PC-9 (cell line): ENCODE results near the gene IARS2. TPM values are rescaled to one million over a fixed set of nuclear protein-coding genes. Genes with fewer than 3 reads are reported as not detected.
"Not testable (repeated sequence)": the region's sequence is repeated elsewhere in the genome, so short reads cannot be mapped to it uniquely, and the experiment has no call there.

Experiments
- BruUV-seq: library from RNA; stranded (reverse); fragments of 400-500 nt; replicated peaks from 2 replicates; lab custom pipeline; 2021; lab: Mats Ljungman, UMichigan
- CTCF ChIA-PET: fragments of 300-600 bp; sonication (Branson Sonifier 250); formaldehyde crosslinking; loops from one replicate; lab custom pipeline; 2022; ENCODE audit warnings: antibody characterized with exemption; lab: Charles Lee
- POLR2A ChIA-PET: fragments of 300-600 bp; sonication (Branson Sonifier 250); formaldehyde crosslinking; loops from one replicate; lab custom pipeline; 2022; ENCODE audit warnings: antibody characterized with exemption; ENCODE audit not compliant: unreplicated experiment; lab: Charles Lee
- DNase-seq, 2 experiments: peaks; one replicate each; pipeline versions ENCODE4 v3.0.0 to v3.0.0-alpha.2; 2015 to 2022; ENCODE audit warnings: mixed read lengths in 1 of 2
- H2AFZ ChIP-seq: fragments of 200-600 bp; sonication (generic); 2 replicates; pipeline ENCODE4 v1.8.1; 2017; ENCODE audit warnings: antibody characterized with exemption
- H3F3A ChIP-seq: fragments of 200-600 bp; sonication (generic); 2 replicates; pipeline ENCODE4 v1.8.1; 2017; ENCODE audit warnings: antibody characterized with exemption, mild to moderate bottlenecking, low read depth; ENCODE audit not compliant: insufficient read depth
- H3K27ac ChIP-seq: fragments of 200-600 bp; sonication (generic); 2 replicates; pipeline ENCODE4 v1.6.1; 2016; ENCODE audit warnings: mixed run types
- H3K27me3 ChIP-seq: fragments of 200-600 bp; sonication (generic); 2 replicates; pipeline ENCODE4 v1.6.1; 2016; ENCODE audit warnings: low read depth, mixed run types; ENCODE audit not compliant: insufficient read depth
- H3K36me3 ChIP-seq: fragments of 200-600 bp; sonication (generic); 2 replicates; pipeline ENCODE4 v1.6.1; 2016; ENCODE audit warnings: low read depth, mixed run types
- H3K4me1 ChIP-seq: fragments of 200-600 bp; sonication (generic); replicated peaks from 2 replicates; pipeline ENCODE4 v1.6.1; 2016; ENCODE audit warnings: mixed run types; ENCODE audit not compliant: insufficient read depth
- H3K4me2 ChIP-seq: fragments of 200-600 bp; sonication (generic); 2 replicates; pipeline ENCODE4 v1.6.1; 2017; ENCODE audit warnings: mixed run types
- H3K4me3 ChIP-seq: fragments of 200-600 bp; sonication (generic); 2 replicates; pipeline ENCODE4 v1.6.1; 2016; ENCODE audit warnings: mixed run types
- H3K79me2 ChIP-seq: fragments of 200-600 bp; sonication (generic); 2 replicates; pipeline ENCODE4 v1.6.1; 2017; ENCODE audit warnings: low read depth, mixed run types
- H3K9me2 ChIP-seq: fragments of 200-600 bp; sonication (generic); 2 replicates; pipeline ENCODE4 v1.8.1; 2017; ENCODE audit warnings: mild to moderate bottlenecking; ENCODE audit not compliant: insufficient read depth
- H3K9me3 ChIP-seq: fragments of 200-600 bp; sonication (generic); 2 replicates; pipeline ENCODE4 v1.8.1; 2016; ENCODE audit warnings: low read depth; ENCODE audit not compliant: insufficient read depth
- H4K20me1 ChIP-seq: fragments of 200-600 bp; sonication (generic); 2 replicates; pipeline ENCODE4 v1.8.1; 2017; ENCODE audit not compliant: insufficient read depth
- CTCF ChIP-seq: fragments of 200-600 bp; sonication (generic); conservative IDR thresholded peaks from 2 replicates; pipeline ENCODE4 v1.6.1; 2017; ENCODE audit warnings: mixed run types, antibody characterized with exemption, mild to moderate bottlenecking, moderate library complexity
- EZH2 ChIP-seq: fragments of 200-600 bp; sonication (generic); IDR thresholded peaks from 2 replicates; pipeline ENCODE4 v1.8.0; 2017; ENCODE audit warnings: antibody characterized with exemption, low read depth
- intact Hi-C: fragments of 100-400 bp; cut with micrococcal nuclease; formaldehyde crosslinking; loops from one replicate; pipeline ENCODE4 v1.10.0; 2022; ENCODE audit not compliant: unreplicated experiment
- total RNA-seq: library from RNA; stranded (reverse); gene quantifications from 2 replicates; pipeline ENCODE4 v1.2.3, GENCODE V29; 2021

IARS2 gene
- total RNA-seq, 1 experiment from 2014 or later, result 155 TPM

- H3K36me3 ChIP-seq, result peaks cover 47% of the 10 kb centered on the region
Observed at GRCh38 chr1:220099826-220100225, 5.9 kb downstream of the IARS2 start.

DNA sequence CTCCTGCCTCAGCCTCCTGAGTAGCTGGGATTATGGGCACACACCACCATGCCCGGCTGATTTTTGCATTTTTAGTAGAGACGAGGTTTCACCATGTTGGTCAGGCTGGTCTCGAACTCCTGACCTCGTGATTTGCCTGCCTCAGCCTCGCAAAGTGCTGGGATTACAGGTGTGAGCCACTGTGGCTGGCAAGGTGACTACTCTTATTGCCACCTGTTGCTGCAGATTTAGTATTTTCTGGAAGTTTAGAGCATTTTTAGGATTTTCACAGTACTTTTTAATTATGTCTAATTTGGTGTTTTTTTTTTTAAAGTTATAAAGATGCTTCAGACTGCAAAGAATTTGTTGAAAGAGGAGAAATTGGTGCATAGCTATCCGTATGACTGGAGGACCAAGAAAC is 16.5 kb downstream of the IARS2 start:
- H3K27me3 ChIP-seq, H2AFZ ChIP-seq, H3K4me3 ChIP-seq, H3K4me2 ChIP-seq, H3F3A ChIP-seq, CTCF ChIA-PET, H3K4me1 ChIP-seq, H3K27ac ChIP-seq, POLR2A ChIA-PET, H3K79me2 ChIP-seq, intact Hi-C loops, H4K20me1 ChIP-seq, BruUV-seq, DNase-seq, H3K9me3 ChIP-seq, H3K9me2 ChIP-seq: not testable (repeated sequence)
- H3K36me3 ChIP-seq, result peaks cover 46% of the 10 kb centered on the region

More at GRCh38 chr1:220099826-220100225, 5.9 kb downstream of the IARS2 start:
- H3K4me2 ChIP-seq, result no peak overlapping the region
- no TSS peak for BruUV-seq
- no peaks in the 10 kb centered on the region for H3F3A ChIP-seq
- no peak for TF ChIP-seq CTCF
- no peak for TF ChIP-seq EZH2
- no peak overlapping the region for H3K4me3 ChIP-seq
- peaks cover 12% of the 10 kb centered on the region for H3K79me2 ChIP-seq
- no peak overlapping the region for H3K27ac ChIP-seq
- H2AFZ ChIP-seq, result no peak overlapping the region
- peaks cover 7% of the 10 kb centered on the region for H3K4me1 ChIP-seq
- CTCF ChIA-PET, result no interaction called here
- POLR2A ChIA-PET, result interaction anchor here (0.6 to 0.7 kb wide), 3 partner anchors 10 to 39 kb away, joined by 3 to 4 read pairs (median 3); no protein-coding TSS in a partner anchor
- intact Hi-C loops, result loop anchor here (10.0 kb wide), 1 partner anchor 75 kb away; no protein-coding TSS in a partner anchor
- H4K20me1 ChIP-seq, result peaks cover 13% of the 10 kb centered on the region
- no peaks in the 10 kb centered on the region for H3K9me2 ChIP-seq
- no peaks in the 10 kb centered on the region for H3K27me3 ChIP-seq
- DNase-seq, result no peak
- no peaks in the 10 kb centered on the region for H3K9me3 ChIP-seq

DNA sequence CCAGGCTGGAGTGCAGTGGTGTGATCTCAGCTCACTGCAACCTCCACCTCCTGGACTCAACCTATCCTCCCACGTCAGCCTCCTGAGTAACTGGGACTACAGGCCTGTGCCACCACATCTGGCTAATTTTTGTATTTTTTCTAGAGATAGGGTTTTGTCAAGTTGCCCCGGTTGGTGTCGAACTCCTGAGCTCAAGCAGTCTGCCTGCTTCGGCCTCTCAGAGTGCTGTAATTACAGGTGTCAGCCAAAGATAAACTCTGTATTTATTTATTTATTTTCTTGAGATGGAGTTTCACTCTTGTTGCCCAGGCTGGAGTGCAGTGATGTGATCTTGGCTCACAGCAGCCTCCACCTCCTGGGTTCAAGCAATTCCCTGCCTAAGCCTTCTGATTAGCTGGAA is 18.7 kb downstream of the IARS2 start:
- H3K27ac ChIP-seq, H3K4me2 ChIP-seq, H3K79me2 ChIP-seq, DNase-seq, H3K27me3 ChIP-seq, POLR2A ChIA-PET, H3K9me2 ChIP-seq, H2AFZ ChIP-seq, H3K4me3 ChIP-seq, BruUV-seq, H3K9me3 ChIP-seq, H3K4me1 ChIP-seq, H4K20me1 ChIP-seq, intact Hi-C loops, H3F3A ChIP-seq: not testable (repeated sequence)
- CTCF ChIA-PET, result interaction anchor here (0.6 to 0.7 kb wide), 2 partner anchors 9 to 43 kb away, joined by 3 to 4 read pairs; no protein-coding TSS in a partner anchor
- peaks cover 40% of the 10 kb centered on the region for H3K36me3 ChIP-seq

- no peaks in the 10 kb centered on the region for H3K27me3 ChIP-seq
- BruUV-seq, result no TSS peak
- peaks cover 38% of the 10 kb centered on the region for H3K36me3 ChIP-seq
- no peaks in the 10 kb centered on the region; the same call in 1 of the 2 replicates for H4K20me1 ChIP-seq
- no peak overlapping the region for H2AFZ ChIP-seq
- DNase-seq, result no peak
- no peak overlapping the region for H3K4me3 ChIP-seq
- H3K79me2 ChIP-seq, result no peaks in the 10 kb centered on the region
- H3K4me2 ChIP-seq, result no peak overlapping the region
- H3K9me3 ChIP-seq, result no peaks in the 10 kb centered on the region
- POLR2A ChIA-PET, result no interaction called here
- H3K27ac ChIP-seq, result no peak overlapping the region
- intact Hi-C loops, result loop anchor here (1.0 kb wide), 1 partner anchor 663 kb away; no protein-coding TSS in a partner anchor
- no peak for TF ChIP-seq EZH2
- TF ChIP-seq CTCF, result peak; percentile 56
- H3K9me2 ChIP-seq, result no peaks in the 10 kb centered on the region
- CTCF ChIA-PET, result interaction anchor here (0.7 kb wide), 1 partner anchor 8 kb away, joined by 3 read pairs; no protein-coding TSS in a partner anchor
- no peaks in the 10 kb centered on the region for H3K4me1 ChIP-seq
- peaks cover 5% of the 10 kb centered on the region; the same call in 1 of the 2 replicates for H3F3A ChIP-seq
Observed at GRCh38 chr1:220113136-220113695, 19.3 kb downstream of the IARS2 start.
